HepG2 (cell line): Measurements from ENCODE around the gene C10orf67. TPM values are rescaled to one million over a fixed set of nuclear protein-coding genes. Genes with fewer than 3 reads are reported as not detected.

Source experiments
- ATAC-seq: fragments of 200-7000 bp; cut with Tn5 transposase; 3 replicates; pipeline ENCODE4 v1.9.1; 2020; ENCODE audit warnings: mild to moderate bottlenecking, moderate library complexity
- BruUV-seq: library from RNA; stranded (reverse); fragments of 400-500 nt; replicated peaks from 2 replicates; lab custom pipeline; 2021; lab: Mats Ljungman, UMichigan
- CTCF ChIA-PET: fragments of 300-600 bp; formaldehyde crosslinking; extraction: SDS; loops from one replicate; lab custom pipeline; 2021; ENCODE audit warnings: low total read pairs, inconsistent platforms, low intra/inter-chr PET ratio; lab: Yijun Ruan, JAX
- POLR2A ChIA-PET: fragments of 350-600 bp; sonication (Branson Sonifier 250); formaldehyde crosslinking; loops from one replicate; lab custom pipeline; 2020; ENCODE audit warnings: antibody characterized with exemption, inconsistent platforms; lab: Yijun Ruan, JAX
- DNase-seq: peaks from one replicate; pipeline ENCODE4 v3.0.0-alpha.2; 2015; ENCODE audit warnings: low spot score
- FAIRE-seq: peaks from 3 replicates; lab custom pipeline; 2011; peaks lifted over from hg19 to GRCh38; lab: Jason Lieb, UNC
- H2AFZ ChIP-seq: one replicate; pipeline ENCODE4 v1.6.1; 2011; ENCODE audit warnings: low read length, inconsistent platforms
- H3K27ac ChIP-seq: fragments of 300-600 bp; 3 replicates; pipeline ENCODE4 v1.8.0; 2011; ENCODE audit warnings: mixed run types, mild to moderate bottlenecking, mixed read lengths, low read length, inconsistent platforms; ENCODE audit not compliant: insufficient read depth; ENCODE audit errors: extremely low read length
- H3K27me3 ChIP-seq, 2 experiments: fragments of 200-600 bp in 1 of 2; 2 replicates in 1 of 2; 3 replicates in 1 of 2; pipeline versions ENCODE4 v1.6.0 to v1.8.0; 2011; ENCODE audit warnings: low read length in 2 of 2, mild to moderate bottlenecking in 2 of 2, moderate library complexity in 2 of 2, inconsistent platforms in 1 of 2; ENCODE audit not compliant: insufficient read depth in 2 of 2, control insufficient read depth in 1 of 2
- H3K36me3 ChIP-seq, 2 experiments: fragments of 200-600 bp in 1 of 2; replicated peaks in 1 of 2; 2 replicates in 1 of 2; 3 replicates in 1 of 2; pipeline versions ENCODE4 v1.5.1 to v1.8.0; 2011; ENCODE audit warnings: low read length in 2 of 2, inconsistent platforms in 1 of 2; ENCODE audit not compliant: insufficient read depth in 2 of 2, control insufficient read depth in 1 of 2
- H3K4me1 ChIP-seq: 2 replicates; pipeline ENCODE4 v1.5.1; 2012; ENCODE audit warnings: low read length, inconsistent platforms; ENCODE audit not compliant: insufficient read depth
- H3K4me2 ChIP-seq: 2 replicates; pipeline ENCODE4 v1.6.0; 2011; ENCODE audit warnings: low read depth, low read length, inconsistent platforms
- H3K4me3 ChIP-seq, 3 experiments: fragments of 200-600 bp in 1 of 3; sonication (generic), shearing (Covaris generic) in 1 of 3; replicated peaks in 1 of 3; 2 replicates each; pipeline ENCODE4 v1.5.1; 2011 to 2016; ENCODE audit warnings: low read length in 3 of 3, inconsistent platforms in 2 of 3, low read depth in 2 of 3, mild to moderate bottlenecking in 2 of 3, control low read depth in 1 of 3, mixed read lengths in 1 of 3; ENCODE audit not compliant: insufficient read depth in 1 of 3
- H3K79me2 ChIP-seq: one replicate; pipeline ENCODE4 v1.6.1; 2011; ENCODE audit warnings: low read length, inconsistent platforms; ENCODE audit not compliant: insufficient read depth
- H3K9ac ChIP-seq: 2 replicates; pipeline ENCODE4 v1.6.0; 2011; ENCODE audit warnings: mild to moderate bottlenecking, low read depth, low read length, inconsistent platforms; ENCODE audit not compliant: insufficient read depth
- H3K9me3 ChIP-seq: 2 replicates; pipeline ENCODE4 v1.5.1; 2012; ENCODE audit warnings: mild to moderate bottlenecking, low read length
- H4K20me1 ChIP-seq: 2 replicates; pipeline ENCODE4 v1.6.0; 2011; ENCODE audit warnings: inconsistent platforms, mild to moderate bottlenecking, low read length, moderate library complexity; ENCODE audit not compliant: insufficient read depth
- ARID5B ChIP-seq: IDR thresholded peaks from 2 replicates; pipeline ENCODE4 v1.4.0; 2020; ENCODE audit warnings: mild to moderate bottlenecking, missing genetic modification reagents
- ATF4 ChIP-seq, 2 experiments: fragments of 450-650 bp in 1 of 2; sonication (generic) in 1 of 2; formaldehyde crosslinking; IDR thresholded peaks; 2 replicates each; pipeline versions ENCODE4 v1.5.0 to v1.8.0; 2020 to 2022; ENCODE audit warnings: mild to moderate bottlenecking in 1 of 2, missing genetic modification reagents in 1 of 2
- ATRX ChIP-seq: sonication (generic); formaldehyde crosslinking; IDR thresholded peaks from 2 replicates; pipeline ENCODE4 v1.4.0; 2020; ENCODE audit warnings: missing genetic modification reagents, borderline replicate concordance
- CENPBD1 ChIP-seq: sonication (generic); formaldehyde crosslinking; IDR thresholded peaks from 2 replicates; pipeline ENCODE4 v1.8.0; 2022; ENCODE audit warnings: missing genetic modification reagents, low read depth, mild to moderate bottlenecking, borderline replicate concordance
- DMAP1 ChIP-seq: IDR thresholded peaks from 2 replicates; pipeline ENCODE4 v1.6.1; 2016
- HMGA1 ChIP-seq: sonication (generic); formaldehyde crosslinking; conservative IDR thresholded peaks from 2 replicates; pipeline ENCODE4 v1.4.0; 2020; ENCODE audit warnings: missing genetic modification reagents
- NFYB ChIP-seq: sonication (generic); formaldehyde crosslinking; IDR thresholded peaks from 2 replicates; pipeline ENCODE4 v1.4.0; 2020; ENCODE audit warnings: missing genetic modification reagents
- POLR2AphosphoS2 ChIP-seq: IDR thresholded peaks from 2 replicates; pipeline ENCODE4 v1.6.1; 2011; ENCODE audit warnings: low read depth, low read length, improper control_type of control experiment
- RNF2 ChIP-seq: fragments of 450-650 bp; conservative IDR thresholded peaks from 2 replicates; pipeline ENCODE4 v1.6.1; 2016; ENCODE audit warnings: low read depth
- SKI ChIP-seq: fragments of 450-650 bp; IDR thresholded peaks from one replicate; pipeline ENCODE4 v1.6.1; 2018; ENCODE audit warnings: mild to moderate bottlenecking; ENCODE audit not compliant: partially characterized antibody
- SNAI1 ChIP-seq: sonication (generic); formaldehyde crosslinking; IDR thresholded peaks from 2 replicates; pipeline ENCODE4 v1.5.0; 2020; ENCODE audit warnings: mild to moderate bottlenecking, missing genetic modification reagents, borderline replicate concordance
- THAP11 ChIP-seq: IDR thresholded peaks from 2 replicates; pipeline ENCODE4 v1.6.1; 2016; ENCODE audit warnings: missing biosample characterization, missing genetic modification reagents
- TRIM24 ChIP-seq: sonication (generic); formaldehyde crosslinking; IDR thresholded peaks from 2 replicates; pipeline ENCODE4 v1.8.0; 2022; ENCODE audit warnings: mild to moderate bottlenecking, missing genetic modification reagents
- ZNF430 ChIP-seq: sonication (generic); formaldehyde crosslinking; IDR thresholded peaks from 2 replicates; pipeline ENCODE4 v1.9.0; 2021; ENCODE audit warnings: mild to moderate bottlenecking, missing genetic modification reagents
- WGBS: methylation state at CpG from one replicate; pipeline ENCODE4 v1.1.6; 2017; ENCODE audit warnings: low lambda C conversion rate; 5-methylcytosine and 5-hydroxymethylcytosine counted together
- in situ Hi-C: cut with HindIII; loops from 2 replicates; pipeline ENCODE4 v1.10.0; 2017; ENCODE audit warnings: low pct_unique_long_range_greater_than_20kb; ENCODE audit not compliant: extremely low pct_ligation_motif_present
- intact Hi-C: fragments of 100-400 bp; cut with micrococcal nuclease; formaldehyde crosslinking; loops from one replicate; pipeline ENCODE4 v1.10.0; 2022; ENCODE audit not compliant: unreplicated experiment
- polyA plus RNA-seq, 8 experiments: library from polyadenylated mRNA; depleted of rRNA in 3 of 8; stranded (reverse) in 7 of 8; unstranded in 1 of 8; fragments of >200 nt; fragmentation: Illumina TruSeq in 4 of 8; extraction: Trizol in 4 of 8; gene quantifications; 2 replicates each; pipeline versions ENCODE4 v1.2.1 to v1.2.3, GENCODE V29; 2011 to 2016; ENCODE audit warnings: low read depth in 4 of 8, missing spikeins in 1 of 8, mixed read lengths in 1 of 8; ENCODE audit not compliant: insufficient read depth in 1 of 8
- total RNA-seq, 5 experiments: library from RNA; depleted of rRNA; stranded (reverse); fragments of >200 nt; fragmentation: Illumina TruSeq; extraction: Trizol; gene quantifications; 2 replicates each; pipeline ENCODE4 v1.2.3, GENCODE V29; 2016; ENCODE audit warnings: low read depth in 1 of 5

Gene C10orf67
- total and polyA plus RNA-seq, 2 of the 13 experiments (the other 11 are each of a cell fraction or from before 2014, with no cell fraction given): not detected

- no peak for ATAC-seq
- FAIRE-seq: no peak
- no peak overlapping the region for H3K9ac ChIP-seq
- ChIA-PET POLR2A (no interaction called here), CTCF (no interaction called here)
- no peaks in the 10 kb centered on the region for H4K20me1 ChIP-seq
- H3K4me3 ChIP-seq: no peak overlapping the region
- no peak for DNase-seq
- H3K36me3 ChIP-seq: no peaks in the 10 kb centered on the region
- H3K27me3 ChIP-seq: peaks cover 4 to 26% of the 10 kb centered on the region in 2 experiments; a peak in 3 of 5 replicates
- no peaks in the 10 kb centered on the region for H3K79me2 ChIP-seq
- 73% methylated on average over 35 of the region's 88 CpGs for WGBS
- H2AFZ ChIP-seq: no peak overlapping the region
- intact Hi-C loops: no loop called here
- TF ChIP-seq DMAP1 (no peak), THAP11 (CRISPR knock-in tag) (no peak), SKI (no peak), ATF4 (CRISPR knock-in tag; IDR thresholded peaks at IDR 0.05) (no peak), CENPBD1 (no peak), NFYB (CRISPR knock-in tag) (no peak), RNF2 (no peak), HMGA1 (CRISPR knock-in tag) (no peak), ATRX (CRISPR knock-in tag) (no peak), POLR2AphosphoS2 (no peak), TRIM24 (CRISPR knock-in tag) (no peak), SNAI1 (CRISPR knock-in tag) (no peak), ARID5B (CRISPR knock-in tag) (no peak), ZNF430 (CRISPR knock-in tag) (no peak)
- H3K4me2 ChIP-seq: no peak overlapping the region
- no peaks in the 10 kb centered on the region for H3K9me3 ChIP-seq
- no peak overlapping the region for H3K27ac ChIP-seq
- in situ Hi-C loops: loop anchor here (25.0 kb wide), 2 partner anchors 363 to 513 kb away; no protein-coding TSS in a partner anchor
- no peaks in the 10 kb centered on the region for H3K4me1 ChIP-seq
- no TSS peak for BruUV-seq
Measured at GRCh38 chr10:23174074-23174976, 170.3 kb downstream of the C10orf67 start.
